Kidney epithelial cell (primary cell): ENCODE results near the gene UBXN6. TPM values are rescaled to one million over a fixed set of nuclear protein-coding genes. Genes with fewer than 3 reads are reported as not detected.

Source experiments
- DNase-seq: peaks from one replicate; pipeline ENCODE4 v3.0.0-alpha.2; 2010; ENCODE audit warnings: low read depth
- H3K27me3 ChIP-seq: 2 replicates; pipeline ENCODE4 v1.6.0; 2011; ENCODE audit warnings: low read length; ENCODE audit not compliant: control insufficient read depth, insufficient read depth
- H3K36me3 ChIP-seq: 2 replicates; pipeline ENCODE4 v1.5.1; 2011; ENCODE audit warnings: low read length; ENCODE audit not compliant: control insufficient read depth, insufficient read depth
- H3K4me3 ChIP-seq: 2 replicates; pipeline ENCODE4 v1.5.1; 2011; ENCODE audit warnings: low read depth, mild to moderate bottlenecking, control low read depth, low read length
- total RNA-seq: library from RNA; depleted of rRNA; stranded (reverse); fragments of >200 nt; gene quantifications from 2 replicates; pipeline ENCODE4 v1.2.3, GENCODE V29; 2015
- TF ChIP-seq, protein P1 (sequence below): IDR thresholded peaks from 2 replicates; pipeline ENCODE4 v1.5.1; 2011; ENCODE audit warnings: mild to moderate bottlenecking, moderate library complexity, low read length, control low read depth, inconsistent platforms; ENCODE audit not compliant: insufficient read depth, poor library complexity, severe bottlenecking

Gene UBXN6
- total RNA-seq, 1 donor from 2014 or later: 62.3 TPM

DNA sequence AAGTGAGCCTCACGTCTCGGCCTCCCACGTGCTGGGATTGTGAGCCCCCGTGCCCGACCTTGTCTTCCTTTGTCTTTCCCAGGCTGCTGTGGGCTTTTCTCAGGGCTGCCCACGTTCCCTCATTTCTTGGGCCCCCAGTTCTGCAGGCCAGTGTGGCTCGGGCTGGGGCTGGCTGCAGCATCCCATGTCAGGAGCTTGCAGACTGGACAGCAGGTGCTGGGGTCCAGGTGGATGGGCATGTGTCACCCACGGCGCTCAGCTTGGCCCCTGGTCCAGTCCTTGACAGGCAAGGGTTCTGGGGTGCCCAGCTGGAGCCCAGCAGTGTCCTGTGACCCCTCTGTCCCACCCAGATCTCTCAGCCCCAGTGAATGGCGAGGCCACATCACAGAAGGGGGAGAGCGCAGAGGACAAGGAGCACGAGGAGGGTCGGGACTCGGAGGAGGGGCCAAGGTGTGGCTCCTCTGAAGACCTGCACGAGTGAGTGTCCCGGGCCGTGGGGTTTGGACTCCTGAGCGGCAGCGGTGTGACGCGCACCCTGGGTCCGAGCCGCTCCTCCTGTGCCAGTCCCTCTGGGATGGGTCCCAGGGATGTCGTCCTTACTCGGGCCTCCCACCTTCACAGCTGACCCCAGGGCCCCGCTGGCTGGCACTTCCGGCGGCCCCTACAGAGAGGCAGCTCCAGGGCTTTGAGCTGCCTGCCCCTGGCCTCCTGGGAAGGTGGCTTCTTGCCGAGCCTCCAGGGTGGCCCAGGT, 43.4 kb upstream of the UBXN6 start:
- DNase-seq: no peak
- H3K4me3 ChIP-seq: no peak overlapping the region
- H3K27me3 ChIP-seq: no peaks in the 10 kb centered on the region
- H3K36me3 ChIP-seq: peaks cover 1% of the 10 kb centered on the region
- TF ChIP-seq, protein P1, sequence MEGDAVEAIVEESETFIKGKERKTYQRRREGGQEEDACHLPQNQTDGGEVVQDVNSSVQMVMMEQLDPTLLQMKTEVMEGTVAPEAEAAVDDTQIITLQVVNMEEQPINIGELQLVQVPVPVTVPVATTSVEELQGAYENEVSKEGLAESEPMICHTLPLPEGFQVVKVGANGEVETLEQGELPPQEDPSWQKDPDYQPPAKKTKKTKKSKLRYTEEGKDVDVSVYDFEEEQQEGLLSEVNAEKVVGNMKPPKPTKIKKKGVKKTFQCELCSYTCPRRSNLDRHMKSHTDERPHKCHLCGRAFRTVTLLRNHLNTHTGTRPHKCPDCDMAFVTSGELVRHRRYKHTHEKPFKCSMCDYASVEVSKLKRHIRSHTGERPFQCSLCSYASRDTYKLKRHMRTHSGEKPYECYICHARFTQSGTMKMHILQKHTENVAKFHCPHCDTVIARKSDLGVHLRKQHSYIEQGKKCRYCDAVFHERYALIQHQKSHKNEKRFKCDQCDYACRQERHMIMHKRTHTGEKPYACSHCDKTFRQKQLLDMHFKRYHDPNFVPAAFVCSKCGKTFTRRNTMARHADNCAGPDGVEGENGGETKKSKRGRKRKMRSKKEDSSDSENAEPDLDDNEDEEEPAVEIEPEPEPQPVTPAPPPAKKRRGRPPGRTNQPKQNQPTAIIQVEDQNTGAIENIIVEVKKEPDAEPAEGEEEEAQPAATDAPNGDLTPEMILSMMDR: no peak

DNA sequence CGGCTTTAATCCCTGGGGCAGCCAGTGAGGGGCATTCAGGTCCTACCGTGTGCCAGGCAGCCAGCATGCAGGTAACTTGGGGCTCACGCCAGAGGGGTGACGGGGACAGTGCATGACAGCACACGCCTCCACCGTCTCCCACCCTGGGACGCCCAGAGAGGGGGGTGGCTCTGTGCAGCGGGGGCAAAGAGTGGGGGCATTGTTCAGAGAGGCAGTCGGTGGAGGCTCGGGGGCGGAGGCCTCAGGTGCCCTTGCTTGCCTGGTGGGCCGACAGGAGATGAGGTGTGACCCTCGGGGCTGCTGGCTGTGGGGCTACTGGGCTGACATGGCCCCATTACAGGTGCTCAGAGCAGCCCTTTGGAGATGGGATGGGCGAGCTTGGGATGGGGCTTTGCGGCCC, 42.3 kb upstream of the UBXN6 start:
- H3K36me3 ChIP-seq: peaks cover 1% of the 10 kb centered on the region
- TF ChIP-seq, protein P1: no peak
- no peak for DNase-seq

DNA sequence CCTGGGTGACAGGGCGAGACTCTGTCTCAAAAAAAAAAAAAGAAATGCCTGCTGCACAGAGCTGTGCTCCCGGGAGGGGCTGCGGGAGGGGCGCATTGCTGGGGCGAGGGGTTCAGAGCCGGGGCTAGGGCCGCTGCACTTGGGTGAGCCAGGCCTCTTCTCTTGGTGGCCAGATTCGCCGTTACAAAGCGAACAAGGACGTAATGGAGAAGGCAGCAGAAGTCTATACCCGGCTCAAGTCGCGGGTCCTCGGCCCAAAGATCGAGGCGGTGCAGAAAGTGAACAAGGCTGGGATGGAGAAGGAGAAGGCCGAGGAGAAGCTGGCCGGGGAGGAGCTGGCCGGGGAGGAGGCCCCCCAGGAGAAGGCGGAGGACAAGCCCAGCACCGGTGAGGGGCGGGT, 41.7 kb upstream of the UBXN6 start:
- TF ChIP-seq, protein P1: no peak
- no peak for DNase-seq
- Histone ChIP-seq H3K4me3 (no peak overlapping the region), H3K36me3 (peaks cover 1% of the 10 kb centered on the region), H3K27me3 (no peaks in the 10 kb centered on the region)

More for the DNA sequence above, 42.3 kb upstream of the UBXN6 start:
- H3K27me3 ChIP-seq: no peaks in the 10 kb centered on the region
- no peak overlapping the region for H3K4me3 ChIP-seq

DNA sequence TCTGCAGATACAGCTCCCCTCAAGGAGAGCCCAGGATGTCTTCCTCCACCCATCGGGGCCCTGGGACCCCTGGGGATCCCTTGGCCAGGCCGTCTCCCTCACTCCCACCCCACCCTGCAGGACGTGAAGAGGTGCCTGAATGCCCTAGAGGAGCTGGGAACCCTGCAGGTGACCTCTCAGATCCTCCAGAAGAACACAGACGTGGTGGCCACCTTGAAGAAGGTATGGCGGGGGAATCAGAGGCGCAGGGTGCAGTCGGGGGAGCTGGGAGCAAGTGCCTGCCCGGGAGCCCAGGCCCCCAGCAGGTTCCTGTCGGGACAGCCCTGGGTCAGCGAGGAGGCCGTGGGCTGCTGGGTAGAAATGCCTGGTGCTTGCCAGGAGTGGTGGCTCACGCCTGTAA, 41.1 kb upstream of the UBXN6 start:
- no peaks in the 10 kb centered on the region for H3K27me3 ChIP-seq
- no peak overlapping the region for H3K4me3 ChIP-seq
- no peak for DNase-seq
- peaks cover 1% of the 10 kb centered on the region for H3K36me3 ChIP-seq
- TF ChIP-seq, protein P1: no peak

DNA sequence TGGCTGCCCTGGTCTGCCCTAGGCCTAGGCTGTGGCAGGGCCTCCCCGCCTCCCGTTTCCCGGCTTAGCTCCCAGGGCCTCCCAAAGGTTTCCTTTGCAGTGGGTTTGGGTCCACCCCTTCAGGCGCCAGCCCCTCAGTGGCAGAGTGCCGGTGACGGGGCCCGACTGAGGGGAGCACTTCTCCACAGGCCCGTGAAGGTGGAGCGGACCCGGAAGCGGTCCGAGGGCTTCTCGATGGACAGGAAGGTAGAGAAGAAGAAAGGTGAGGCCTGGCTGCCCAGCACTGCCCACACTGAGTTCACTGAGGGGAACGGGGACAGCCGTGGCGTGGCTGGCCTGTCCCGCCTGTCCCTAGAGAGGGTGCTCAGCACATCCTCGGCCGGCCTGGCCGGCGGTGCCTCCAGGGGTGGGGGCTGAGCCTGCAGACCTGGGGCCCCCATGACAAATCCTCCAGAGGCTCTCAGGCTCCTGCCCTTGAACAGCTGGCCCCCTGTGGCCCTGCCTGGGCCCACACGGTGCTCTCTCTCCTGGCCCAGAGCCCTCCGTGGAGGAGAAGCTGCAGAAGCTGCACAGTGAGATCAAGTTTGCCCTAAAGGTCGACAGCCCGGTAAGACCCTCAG, 40.3 kb upstream of the UBXN6 start:
- peaks cover 1% of the 10 kb centered on the region for H3K36me3 ChIP-seq
- no peak overlapping the region for H3K4me3 ChIP-seq
- TF ChIP-seq, protein P1: no peak
- no peaks in the 10 kb centered on the region for H3K27me3 ChIP-seq
- no peak for DNase-seq
